DMS 273 treated with DMSO at 0.1 percent for 48 hours (cell line): ENCODE measurements around the gene MDFIC2.

Experiments
- DNase-seq: peaks from one replicate; lab custom pipeline; 2025; lab: John Stamatoyannopoulos, UW

Gene MDFIC2

DNA sequence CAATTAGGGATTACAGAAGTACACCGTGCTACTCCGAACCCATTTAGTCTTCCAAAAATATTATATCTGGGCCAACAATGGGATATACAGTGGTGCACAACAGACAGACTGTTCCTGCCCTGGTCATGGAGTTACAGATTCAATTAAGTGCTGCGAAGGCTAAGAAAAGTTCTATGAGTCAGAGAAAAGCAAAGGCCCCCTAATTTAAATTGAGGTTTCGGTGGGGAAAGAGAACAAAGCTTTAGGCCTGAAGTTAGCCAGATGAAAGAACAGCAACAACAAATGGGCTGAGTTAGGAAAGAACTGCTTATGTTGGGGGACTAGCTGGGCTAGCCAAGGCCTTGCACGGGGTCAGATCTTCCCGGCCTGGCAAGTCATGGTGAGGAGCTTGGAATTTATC lies 131.8 kb downstream of the MDFIC2 start:
- DNase-seq = no peak

DNA sequence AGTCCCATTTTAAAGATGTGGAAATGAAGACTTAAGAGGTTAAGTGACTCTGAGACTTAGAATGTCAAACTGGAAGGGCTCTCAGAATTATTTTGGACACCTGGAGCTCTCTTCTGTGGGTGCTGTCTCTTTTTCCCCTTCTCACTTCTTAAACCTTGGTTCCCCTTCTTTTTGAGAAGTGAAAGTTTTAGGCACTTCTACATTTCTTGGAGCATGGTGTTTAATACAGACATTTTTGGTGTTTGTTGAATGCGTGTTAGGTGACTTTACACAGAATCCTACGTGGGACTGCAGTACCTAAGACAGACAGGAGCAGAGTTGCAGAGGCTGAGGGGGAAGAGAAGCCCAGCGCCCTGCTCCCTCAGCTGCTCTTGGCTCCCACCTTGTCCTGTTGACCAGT lies 133.3 kb downstream of the MDFIC2 start:
- no peak for DNase-seq

DNA sequence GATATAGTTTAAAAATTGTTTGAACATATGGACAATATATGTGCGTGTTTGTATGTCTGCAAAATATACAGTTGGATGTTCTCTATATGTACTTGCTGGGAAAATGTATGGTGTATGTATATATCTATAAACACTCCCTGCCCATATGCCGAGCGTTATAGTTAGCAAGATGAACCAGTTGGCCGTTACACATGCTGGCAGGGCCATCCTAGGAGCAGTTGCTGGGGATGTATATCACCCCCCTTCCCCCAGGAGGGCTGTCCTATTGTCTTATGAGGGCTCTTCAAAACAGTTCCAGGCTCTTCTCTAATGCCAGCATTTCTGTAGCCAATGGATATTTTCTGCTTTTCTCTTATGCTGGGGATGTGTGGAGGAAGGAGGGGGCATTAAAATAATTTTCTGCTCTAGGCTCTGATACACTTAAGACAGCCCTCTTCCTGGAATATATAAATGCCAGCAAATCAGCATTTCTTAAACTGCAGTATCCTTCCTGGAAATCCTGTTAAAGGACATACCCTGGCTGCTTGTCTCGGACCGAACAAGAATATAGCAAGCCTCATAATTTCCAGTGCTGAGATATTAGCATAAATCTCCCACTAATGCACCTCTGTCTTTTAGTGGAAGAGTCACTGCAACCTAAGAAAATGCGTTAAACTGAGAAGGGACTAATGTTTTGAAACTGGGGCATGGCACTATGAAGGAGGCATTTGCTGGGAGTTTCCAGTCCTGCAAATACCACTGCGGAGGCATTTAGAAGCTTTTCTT lies 134.4 kb downstream of the MDFIC2 start:
- no peak for DNase-seq

DNA sequence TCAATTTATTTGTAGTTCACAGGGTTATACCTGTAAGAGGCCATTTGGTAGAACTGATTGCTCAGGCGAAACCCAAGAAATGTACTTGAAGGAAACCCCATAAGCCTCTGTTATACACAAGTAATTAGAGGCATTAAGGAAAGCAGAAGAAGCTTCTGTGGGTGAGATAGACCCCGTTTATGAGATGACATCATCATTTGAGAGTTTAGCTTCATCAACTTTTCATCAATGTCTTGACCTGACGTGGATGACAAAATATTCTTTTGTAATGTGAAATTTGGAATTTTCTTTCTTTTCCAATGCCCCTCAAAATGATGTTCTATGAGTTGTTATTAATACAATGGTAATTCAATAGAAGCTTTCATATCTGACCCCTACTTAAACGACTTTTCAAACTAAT lies 136.2 kb downstream of the MDFIC2 start:
- no peak for DNase-seq

DNA sequence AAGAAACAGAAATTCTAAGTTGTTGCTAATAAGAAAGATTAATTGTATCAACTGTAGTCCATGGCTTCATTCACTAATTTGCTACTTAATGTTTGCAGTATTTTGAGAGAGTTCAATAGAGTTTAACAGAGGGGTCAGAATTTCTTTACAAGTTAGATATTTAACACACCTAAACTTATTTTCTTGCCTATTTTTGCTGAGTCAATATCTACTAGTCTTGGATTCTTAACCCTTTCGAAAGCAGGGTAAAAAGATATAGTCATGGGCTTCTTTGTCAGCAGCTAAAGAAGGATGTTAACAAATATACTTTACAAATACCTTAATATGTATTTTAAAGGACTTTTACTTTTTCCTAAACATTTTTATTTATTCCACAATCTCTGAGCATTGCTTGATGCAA lies 155.6 kb downstream of the MDFIC2 start:
- no peak for DNase-seq

DNA sequence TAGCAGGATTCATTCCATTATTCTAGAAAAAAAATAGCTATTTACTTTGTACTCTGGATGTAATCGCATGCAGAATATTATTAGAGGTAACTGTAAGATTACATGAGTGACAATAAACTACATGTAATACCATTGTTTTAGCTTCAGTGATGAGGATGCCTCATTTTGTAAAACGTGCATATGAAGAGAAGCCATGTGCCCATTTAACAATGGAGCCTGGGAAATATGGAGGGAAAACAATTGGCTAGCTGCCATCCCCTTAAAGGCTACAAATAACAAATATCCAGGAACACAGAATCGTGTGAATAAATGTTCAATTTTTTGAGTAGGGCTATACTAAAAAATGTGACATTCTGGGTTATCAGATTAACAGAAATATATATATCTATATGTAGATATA lies 161.8 kb downstream of the MDFIC2 start:
- no peak for DNase-seq

DNA sequence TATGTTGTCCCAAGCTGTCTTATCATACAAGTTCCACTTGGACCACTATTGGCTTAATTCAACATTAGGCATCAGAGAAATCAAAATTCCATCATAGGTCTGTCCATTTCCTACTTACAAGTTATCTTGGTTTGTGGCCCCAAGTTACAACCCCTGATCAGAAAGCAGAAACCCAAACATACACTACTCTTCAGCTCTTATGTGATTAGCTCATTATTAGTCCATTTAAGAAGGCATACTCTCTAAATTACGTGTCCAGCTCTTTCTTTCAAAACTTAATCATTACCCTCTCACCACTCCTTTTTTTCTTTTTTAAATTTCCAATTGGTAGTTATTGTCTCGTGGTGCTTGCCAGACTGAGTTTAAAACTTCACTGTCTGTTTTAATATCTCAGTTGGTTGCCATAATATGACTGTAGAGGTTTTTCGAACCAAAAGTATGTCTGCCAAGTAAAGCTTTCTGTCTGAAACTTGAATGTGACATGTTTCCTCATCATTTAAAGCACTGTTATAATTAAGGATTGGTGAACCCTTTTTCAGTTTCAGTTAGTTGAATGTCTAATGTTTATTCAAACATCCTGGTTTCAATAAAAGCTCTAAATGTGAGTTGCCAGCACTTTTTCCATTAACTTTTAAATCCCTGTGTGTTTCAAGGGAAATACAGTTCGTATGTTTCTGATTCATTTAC lies 162.6 kb downstream of the MDFIC2 start:
- DNase-seq = no peak
